WTC11 (cell line): ENCODE measurements around the gene ACIN1.

Experiments used
- E2F4 ChIP-seq: sonication (generic); formaldehyde crosslinking; IDR thresholded peaks from 2 replicates; pipeline ENCODE4 v1.8.1; 2022; ENCODE audit warnings: low read depth, mild to moderate bottlenecking, moderate library complexity, missing genetic modification reagents, borderline replicate concordance
- FOXJ3 ChIP-seq: sonication (generic); formaldehyde crosslinking; IDR thresholded peaks from 2 replicates; pipeline ENCODE4 v1.9.0; 2021; ENCODE audit warnings: missing genetic modification reagents, mild to moderate bottlenecking, borderline replicate concordance
- FOXP1 ChIP-seq: sonication (generic); formaldehyde crosslinking; IDR thresholded peaks from 2 replicates; pipeline ENCODE4 v1.8.0; 2022; ENCODE audit warnings: missing genetic modification reagents, mild to moderate bottlenecking, moderate library complexity, borderline replicate concordance
- GTF2I ChIP-seq: fragments of 250-450 bp; sonication (Bioruptor Pico); conservative IDR thresholded peaks from 2 replicates; pipeline ENCODE4 v1.4.0; 2021; ENCODE audit warnings: mild to moderate bottlenecking
- PRRX2 ChIP-seq: fragments of 250-450 bp; sonication (Bioruptor Pico); IDR thresholded peaks from 2 replicates; pipeline ENCODE4 v1.8.0; 2021; ENCODE audit warnings: mild to moderate bottlenecking
- USF2 ChIP-seq: sonication (generic); formaldehyde crosslinking; IDR thresholded peaks from 2 replicates; pipeline ENCODE4 v1.8.1; 2023; ENCODE audit warnings: mild to moderate bottlenecking, missing genetic modification reagents, moderate library complexity
- ZNF121 ChIP-seq: sonication (generic); formaldehyde crosslinking; IDR thresholded peaks from 2 replicates; pipeline ENCODE4 v1.8.0; 2023; ENCODE audit warnings: missing genetic modification reagents
- TF ChIP-seq, protein P1 (sequence below): fragments of 200-600 bp; IDR thresholded peaks from 2 replicates; pipeline ENCODE4 v1.8.0; 2022; ENCODE audit warnings: antibody characterized with exemption
- TF ChIP-seq, protein P2 (sequence below): sonication (generic); formaldehyde crosslinking; conservative IDR thresholded peaks from 2 replicates; pipeline ENCODE4 v1.8.1; 2022; ENCODE audit warnings: mild to moderate bottlenecking, missing genetic modification reagents

DNA sequence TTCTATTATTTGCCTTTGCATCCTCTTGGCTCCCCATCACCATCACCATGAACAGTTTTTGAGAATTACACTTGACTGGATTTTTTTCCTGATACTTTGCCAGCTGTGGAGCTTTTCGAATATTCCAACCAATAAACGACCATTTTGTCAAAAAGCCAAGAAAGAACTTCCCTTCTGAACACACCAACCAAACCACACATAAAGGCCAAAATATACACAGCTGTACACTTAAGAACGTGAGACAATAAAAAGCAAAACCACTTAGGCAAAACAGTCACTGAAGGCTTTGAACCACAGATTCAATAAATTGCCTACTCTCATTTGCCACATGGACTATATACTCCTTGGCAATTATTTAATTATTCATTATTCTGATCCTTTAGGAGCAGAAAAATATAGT is 86.1 kb downstream of the ACIN1 start:
- TF ChIP-seq, protein P1, sequence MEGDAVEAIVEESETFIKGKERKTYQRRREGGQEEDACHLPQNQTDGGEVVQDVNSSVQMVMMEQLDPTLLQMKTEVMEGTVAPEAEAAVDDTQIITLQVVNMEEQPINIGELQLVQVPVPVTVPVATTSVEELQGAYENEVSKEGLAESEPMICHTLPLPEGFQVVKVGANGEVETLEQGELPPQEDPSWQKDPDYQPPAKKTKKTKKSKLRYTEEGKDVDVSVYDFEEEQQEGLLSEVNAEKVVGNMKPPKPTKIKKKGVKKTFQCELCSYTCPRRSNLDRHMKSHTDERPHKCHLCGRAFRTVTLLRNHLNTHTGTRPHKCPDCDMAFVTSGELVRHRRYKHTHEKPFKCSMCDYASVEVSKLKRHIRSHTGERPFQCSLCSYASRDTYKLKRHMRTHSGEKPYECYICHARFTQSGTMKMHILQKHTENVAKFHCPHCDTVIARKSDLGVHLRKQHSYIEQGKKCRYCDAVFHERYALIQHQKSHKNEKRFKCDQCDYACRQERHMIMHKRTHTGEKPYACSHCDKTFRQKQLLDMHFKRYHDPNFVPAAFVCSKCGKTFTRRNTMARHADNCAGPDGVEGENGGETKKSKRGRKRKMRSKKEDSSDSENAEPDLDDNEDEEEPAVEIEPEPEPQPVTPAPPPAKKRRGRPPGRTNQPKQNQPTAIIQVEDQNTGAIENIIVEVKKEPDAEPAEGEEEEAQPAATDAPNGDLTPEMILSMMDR: no peak
- TF ChIP-seq PRRX2 (CRISPR knock-in tag): no peak
- TF ChIP-seq ZNF121: no peak
- TF ChIP-seq, protein P2, sequence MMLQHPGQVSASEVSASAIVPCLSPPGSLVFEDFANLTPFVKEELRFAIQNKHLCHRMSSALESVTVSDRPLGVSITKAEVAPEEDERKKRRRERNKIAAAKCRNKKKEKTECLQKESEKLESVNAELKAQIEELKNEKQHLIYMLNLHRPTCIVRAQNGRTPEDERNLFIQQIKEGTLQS (CRISPR knock-in tag): no peak
- TF ChIP-seq E2F4 (CRISPR knock-in tag): no peak
- TF ChIP-seq USF2 (CRISPR knock-in tag): no peak
- TF ChIP-seq GTF2I (CRISPR knock-in tag): no peak
- TF ChIP-seq FOXJ3 (CRISPR knock-in tag): no peak
- TF ChIP-seq FOXP1: no peak
